NCI-H2081 treated with DMSO at 0.1 percent for 48 hours (cell line): ENCODE measurements around the gene C4BPB.

ENCODE experiments used
- DNase-seq: peaks from one replicate; lab custom pipeline; 2025; lab: John Stamatoyannopoulos, UW

Gene C4BPB

DNA sequence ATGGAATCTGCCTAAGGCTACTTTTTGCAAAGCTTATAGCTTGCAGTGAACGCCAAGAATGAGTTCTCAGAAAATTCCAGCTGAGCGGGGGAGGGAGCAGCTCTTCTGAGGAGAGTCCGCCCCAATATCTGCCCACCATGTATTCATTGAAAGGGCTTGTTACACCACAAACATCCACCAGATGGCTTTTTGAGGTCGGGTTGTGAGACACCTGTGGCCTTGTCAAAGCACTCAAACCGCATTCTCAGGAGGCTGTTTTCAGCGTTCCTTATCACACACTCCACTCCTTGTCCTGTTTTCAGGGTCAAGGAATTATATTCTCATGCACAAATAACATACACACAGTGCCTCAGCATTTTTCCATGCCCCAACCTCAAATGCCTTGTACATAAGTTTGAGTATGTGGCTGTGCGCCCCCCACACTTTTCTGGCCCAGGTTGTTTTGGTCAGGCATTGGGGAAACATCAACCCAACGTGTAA, 3.9 kb upstream of the C4BPB start:
- no peak for DNase-seq

- DNase-seq: no peak
These were observed 2.8 kb upstream of the C4BPB start for GRCh38 chr1:207085887-207086286.

GRCh38 chr1:207088161-207088560, 499 bp upstream of the C4BPB start:
- no peak for DNase-seq

GRCh38 chr1:207089627-207090355, 1.1 kb downstream of the C4BPB start:
- DNase-seq: no peak

DNA sequence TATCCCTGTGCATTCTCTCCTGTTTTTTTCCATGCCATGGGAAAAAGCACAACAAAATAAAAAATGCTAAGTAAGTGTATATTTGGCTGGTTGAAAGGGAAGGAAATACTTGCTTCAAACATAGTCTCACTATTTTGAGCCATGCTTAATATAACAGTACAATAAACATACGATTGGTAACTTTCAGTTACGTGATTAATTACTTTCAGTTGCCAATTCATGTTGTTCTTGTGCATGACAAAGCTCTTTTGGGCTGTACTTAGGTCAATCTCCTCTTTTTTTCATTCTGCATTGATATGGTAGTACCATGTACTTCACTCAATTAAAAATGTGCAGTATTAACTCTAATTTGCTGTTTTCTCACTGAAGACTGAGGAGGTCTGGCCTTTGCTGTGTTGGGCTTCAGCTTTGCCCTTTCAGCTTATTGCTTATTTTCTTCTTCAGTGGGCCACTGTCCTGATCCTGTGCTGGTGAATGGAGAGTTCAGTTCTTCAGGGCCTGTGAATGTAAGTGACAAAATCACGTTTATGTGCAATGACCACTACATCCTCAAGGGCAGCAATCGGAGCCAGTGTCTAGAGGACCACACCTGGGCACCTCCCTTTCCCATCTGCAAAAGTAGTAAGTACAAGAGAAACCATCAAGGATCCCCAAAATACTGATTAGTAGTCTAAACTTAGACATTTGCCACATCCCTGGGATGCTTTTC, 2.7 kb downstream of the C4BPB start:
- DNase-seq: no peak

DNA sequence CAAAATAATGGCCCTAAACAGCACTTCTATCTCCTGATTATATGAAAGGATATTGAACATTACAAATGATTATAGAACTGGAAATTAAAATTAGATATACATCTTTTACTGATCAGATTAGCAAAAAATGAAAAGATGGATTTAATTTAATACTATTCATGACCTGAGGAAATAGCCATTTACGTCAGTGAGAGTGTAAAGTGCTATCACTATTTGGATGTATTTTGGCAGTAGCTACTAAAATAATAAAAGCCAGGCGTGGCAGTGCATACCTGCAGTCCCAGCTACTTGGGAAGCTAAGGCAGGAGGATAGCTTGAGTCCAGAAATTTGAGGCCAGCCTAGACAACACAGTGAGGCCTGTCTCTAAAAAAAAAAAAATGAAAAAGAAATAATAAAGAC, 5.3 kb downstream of the C4BPB start:
- no peak for DNase-seq

DNA sequence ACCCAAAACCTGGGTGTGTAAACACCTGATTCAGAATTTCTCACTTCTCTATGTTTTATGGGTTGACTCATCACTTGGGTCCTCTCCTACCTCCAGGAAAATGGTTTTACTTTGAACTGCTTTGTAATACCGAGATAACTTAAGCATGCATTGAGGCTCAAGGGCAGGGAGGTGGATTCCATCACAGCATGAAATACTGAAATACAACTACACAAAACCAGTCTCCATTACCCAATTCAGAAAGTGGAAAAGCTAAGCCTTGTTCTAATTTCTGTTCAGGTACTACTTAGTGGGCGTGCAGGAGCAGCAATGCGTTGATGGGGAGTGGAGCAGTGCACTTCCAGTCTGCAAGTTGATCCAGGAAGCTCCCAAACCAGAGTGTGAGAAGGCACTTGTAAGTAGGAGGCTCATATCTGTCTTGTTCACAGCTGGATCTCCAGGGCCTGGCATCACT, 9.2 kb downstream of the C4BPB start:
- no peak for DNase-seq

DNA sequence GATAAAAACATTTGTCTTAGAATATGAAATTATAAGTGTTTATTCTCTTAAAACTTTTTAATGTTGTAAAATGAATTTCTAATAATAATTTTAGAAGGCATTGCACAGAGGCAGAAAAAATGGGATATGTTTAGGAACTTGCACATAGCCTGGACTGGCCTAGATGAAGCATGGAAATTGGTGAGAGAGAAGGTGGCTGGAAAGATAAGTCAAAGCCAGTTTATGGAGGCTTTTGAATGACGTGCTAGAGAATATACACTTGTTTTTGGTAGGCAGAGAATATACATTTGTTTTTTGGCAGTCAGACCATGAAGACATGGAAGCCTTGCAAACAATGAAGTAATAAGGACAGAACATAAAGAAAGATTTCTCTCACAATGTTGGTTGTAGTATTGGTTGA, 13.1 kb downstream of the C4BPB start:
- DNase-seq: no peak

GRCh38 chr1:207102146-207102545, 13.5 kb downstream of the C4BPB start:
- DNase-seq: no peak

DNA sequence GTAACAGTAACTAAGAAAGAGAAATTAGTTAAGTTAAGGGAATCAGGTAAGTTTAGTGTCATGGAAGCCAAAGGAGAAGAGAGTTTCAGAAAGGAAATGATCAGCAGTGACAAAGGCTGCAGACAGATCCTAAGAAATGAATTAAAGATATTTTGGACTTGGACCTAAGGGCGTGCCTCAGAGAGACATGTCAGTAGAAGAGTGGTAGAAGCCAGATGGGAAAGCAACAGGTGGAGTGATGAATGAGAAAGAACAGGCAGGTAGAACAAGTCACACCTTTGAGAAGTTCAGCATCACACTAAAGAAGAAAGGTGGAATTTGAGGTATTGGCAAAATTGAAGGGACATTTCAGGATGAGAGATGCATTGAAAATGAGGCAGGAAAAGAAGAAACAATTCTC, 14.0 kb downstream of the C4BPB start:
- no peak for DNase-seq

GRCh38 chr1:207103892-207104373, 15.3 kb downstream of the C4BPB start, which contains the start of gene C4BPA:
C4BPA (plus strand) TSS chr1:207104233; CDS start chr1:207113026, 8,793 bp downstream.
- DNase-seq: no peak

GRCh38 chr1:207109004-207109403, 20.3 kb downstream of the C4BPB start:
- no peak for DNase-seq

- DNase-seq: no peak
These were observed 24.1 kb downstream of the C4BPB start for GRCh38 chr1:207112616-207113296.

DNA sequence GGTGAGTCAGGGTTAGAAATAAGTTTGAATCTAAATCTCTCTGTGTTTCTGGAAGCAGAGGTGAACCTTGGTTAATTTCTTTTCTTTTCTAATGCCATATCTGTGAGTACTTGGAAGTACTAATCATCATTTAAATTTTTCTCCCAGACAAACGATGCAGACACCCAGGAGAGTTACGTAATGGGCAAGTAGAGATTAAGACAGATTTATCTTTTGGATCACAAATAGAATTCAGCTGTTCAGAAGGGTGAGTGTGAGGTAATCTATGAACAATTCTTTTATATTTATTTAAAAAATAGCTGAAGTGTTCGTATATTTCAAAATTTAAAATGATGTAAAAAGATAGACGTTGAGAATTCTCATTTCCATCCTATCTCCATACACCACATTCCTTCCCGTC, 26.6 kb downstream of the C4BPB start:
- no peak for DNase-seq

- no peak for DNase-seq
These were observed 35.7 kb downstream of the C4BPB start for GRCh38 chr1:207124389-207124788.

GRCh38 chr1:207128336-207128921, 39.8 kb downstream of the C4BPB start:
- no peak for DNase-seq

DNA sequence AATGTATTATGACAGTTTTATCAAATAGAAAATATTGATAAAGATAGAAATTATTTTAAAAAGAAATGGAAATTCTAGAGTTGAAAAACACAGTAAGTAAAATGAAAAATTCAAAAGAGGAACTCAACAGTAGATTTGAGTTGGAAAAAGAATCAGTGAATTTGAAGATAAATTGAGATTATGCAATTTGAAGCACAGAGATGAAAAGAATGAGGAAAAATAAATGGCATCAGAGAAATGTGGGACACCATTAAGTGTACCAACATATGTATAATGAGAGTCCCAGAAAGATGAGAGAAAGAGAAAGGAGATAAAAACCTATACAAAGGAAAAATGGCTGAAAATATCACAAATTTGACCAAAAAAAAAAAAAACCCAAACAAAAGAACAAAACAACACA, 40.4 kb downstream of the C4BPB start:
- DNase-seq: no peak

GRCh38 chr1:207130252-207131036, 41.8 kb downstream of the C4BPB start:
- no peak for DNase-seq

- no peak for DNase-seq
These were observed 42.5 kb downstream of the C4BPB start for GRCh38 chr1:207131163-207131562.

DNA sequence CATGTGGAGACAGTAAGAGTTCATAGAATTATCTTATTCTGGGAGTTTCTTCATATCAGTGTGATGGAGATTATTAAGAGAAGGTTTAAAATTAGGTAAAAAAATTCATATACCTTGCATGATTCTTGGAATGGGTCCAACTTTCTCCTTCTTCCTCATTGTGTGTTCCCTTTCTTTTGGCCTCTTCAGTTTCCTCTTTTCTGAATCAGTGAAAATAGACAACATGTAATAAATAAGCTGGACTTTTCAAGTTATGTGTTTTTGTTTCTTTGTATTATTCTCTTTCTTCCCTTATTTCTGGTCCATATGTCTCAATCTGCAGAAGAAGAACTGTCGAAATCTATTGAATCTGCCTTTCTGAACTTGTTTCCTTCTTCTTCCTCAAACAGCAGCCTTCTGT, 45.9 kb downstream of the C4BPB start:
- DNase-seq: no peak

- DNase-seq: no peak
These were observed 51.0 kb downstream of the C4BPB start for GRCh38 chr1:207139616-207140015.
